CD14-positive monocyte (primary cell): Measurements from ENCODE around the gene FAM81A. TPM values are rescaled to one million over a fixed set of nuclear protein-coding genes. Genes with fewer than 3 reads are reported as not detected.

Source experiments
- DNase-seq, 3 donors: peaks; one replicate each; pipeline ENCODE4 v3.0.0-alpha.2; 2011 to 2022
- H2AFZ ChIP-seq: 2 replicates; pipeline ENCODE4 v1.6.0; 2012; ENCODE audit warnings: mild to moderate bottlenecking, low read depth, low read length, inconsistent platforms; ENCODE audit not compliant: insufficient read depth, poor library complexity, severe bottlenecking
- H3K27ac ChIP-seq, 2 donors: 1 replicate in 1 of 2; 2 replicates in 1 of 2; pipeline ENCODE4 v1.5.1; 2012 to 2013; ENCODE audit warnings: low read length in 2 of 2, control low read depth in 1 of 2, inconsistent platforms in 1 of 2, low read depth in 1 of 2, mild to moderate bottlenecking in 1 of 2
- H3K27me3 ChIP-seq, 2 donors: one replicate each; pipeline versions ENCODE4 v1.6.0 to v1.6.1; 2011 to 2013; ENCODE audit warnings: low read length in 2 of 2; ENCODE audit not compliant: control insufficient read depth in 2 of 2, insufficient read depth in 2 of 2
- H3K36me3 ChIP-seq, 2 donors: replicated peaks in 1 of 2; 1 replicate in 1 of 2; 2 replicates in 1 of 2; pipeline versions ENCODE4 v1.5.1 to v1.6.1; 2012 to 2013; ENCODE audit warnings: low read length in 2 of 2, control low read depth in 1 of 2, inconsistent platforms in 1 of 2, mild to moderate bottlenecking in 1 of 2; ENCODE audit not compliant: insufficient read depth in 2 of 2, control insufficient read depth in 1 of 2
- H3K4me1 ChIP-seq, 2 donors: 1 replicate in 1 of 2; 2 replicates in 1 of 2; pipeline versions ENCODE4 v1.5.1 to v1.6.1; 2012 to 2013; ENCODE audit warnings: low read length in 2 of 2, control low read depth in 1 of 2, inconsistent platforms in 1 of 2, mild to moderate bottlenecking in 1 of 2, moderate library complexity in 1 of 2; ENCODE audit not compliant: insufficient read depth in 2 of 2, control insufficient read depth in 1 of 2
- H3K4me2 ChIP-seq: replicated peaks from 2 replicates; pipeline ENCODE3; 2012; ENCODE audit warnings: low read length, moderate library complexity, mild to moderate bottlenecking; ENCODE audit not compliant: poor library complexity, severe bottlenecking; ENCODE audit errors: extremely low read depth
- H3K4me3 ChIP-seq, 3 experiments: fragments of 200-600 bp in 1 of 3; sonication (generic) in 1 of 3; replicated peaks in 1 of 3; 1 replicate in 2 of 3; 2 replicates in 1 of 3; pipeline ENCODE4 v1.5.1; 2011 to 2013; ENCODE audit warnings: low read length in 3 of 3, mild to moderate bottlenecking in 3 of 3, control low read depth in 2 of 3, low read depth in 2 of 3, inconsistent platforms in 1 of 3, moderate library complexity in 1 of 3
- H3K79me2 ChIP-seq: 2 replicates; pipeline ENCODE4 v1.6.0; 2012; ENCODE audit warnings: mild to moderate bottlenecking, control low read depth, inconsistent platforms, low read length, moderate library complexity; ENCODE audit not compliant: insufficient read depth
- H3K9ac ChIP-seq: 2 replicates; pipeline ENCODE4 v1.6.0; 2017; ENCODE audit warnings: low read length, mild to moderate bottlenecking; ENCODE audit not compliant: insufficient read depth, poor library complexity, severe bottlenecking
- H3K9me3 ChIP-seq, 2 donors: replicated peaks in 1 of 2; 1 replicate in 1 of 2; 2 replicates in 1 of 2; pipeline versions ENCODE4 v1.5.1 to v1.6.1; 2012 to 2013; ENCODE audit warnings: low read length in 2 of 2, control low read depth in 1 of 2; ENCODE audit not compliant: control insufficient read depth in 1 of 2, insufficient read depth in 1 of 2
- H4K20me1 ChIP-seq: 2 replicates; pipeline ENCODE4 v1.6.0; 2012; ENCODE audit warnings: mild to moderate bottlenecking, low read length, control low read depth, moderate library complexity; ENCODE audit not compliant: insufficient read depth
- H3K27ac Mint-ChIP-seq, 7 donors: one replicate each; pipeline ENCODE4 v1.8.0; 2020; ENCODE audit warnings: mild to moderate bottlenecking in 7 of 7, mixed read lengths in 7 of 7, moderate library complexity in 6 of 7, inconsistent platforms in 2 of 7
- H3K27me3 Mint-ChIP-seq, 3 donors: one replicate each; pipeline ENCODE4 v1.8.0; 2021 to 2022; ENCODE audit warnings: low read depth in 3 of 3, mild to moderate bottlenecking in 3 of 3, mixed read lengths in 3 of 3, moderate library complexity in 3 of 3, inconsistent platforms in 1 of 3
- H3K36me3 Mint-ChIP-seq, 2 donors: one replicate each; pipeline ENCODE4 v1.8.0; 2020; ENCODE audit warnings: mixed read lengths in 2 of 2, inconsistent platforms in 1 of 2, mild to moderate bottlenecking in 1 of 2
- H3K4me1 Mint-ChIP-seq: one replicate; pipeline ENCODE4 v1.8.0; 2020; ENCODE audit warnings: mild to moderate bottlenecking, mixed read lengths
- H3K4me3 Mint-ChIP-seq, 2 donors: one replicate each; pipeline ENCODE4 v1.8.0; 2020; ENCODE audit warnings: mild to moderate bottlenecking in 2 of 2, mixed read lengths in 2 of 2, moderate library complexity in 1 of 2
- H3K9me3 Mint-ChIP-seq, 7 donors: one replicate each; pipeline ENCODE4 v1.8.0; 2020 to 2022; ENCODE audit warnings: mixed read lengths in 7 of 7, mild to moderate bottlenecking in 6 of 7, moderate library complexity in 6 of 7, inconsistent platforms in 2 of 7
- CTCF ChIP-seq: fragments of 200-600 bp; IDR thresholded peaks from one replicate; pipeline ENCODE4 v1.8.0; 2022; ENCODE audit warnings: antibody characterized with exemption, mild to moderate bottlenecking
- WGBS: methylation state at CpG from one replicate; pipeline ENCODE4 v1.1.5; 2013; ENCODE audit warnings: missing lambda C conversion rate; ENCODE audit not compliant: insufficient coverage; 5-methylcytosine and 5-hydroxymethylcytosine counted together
- intact Hi-C, 2 donors: fragments of 100-400 bp; cut with micrococcal nuclease; formaldehyde crosslinking; loops; one replicate each; pipeline versions ENCODE4 v1.15.0 to v1.15.1; 2023
- polyA plus RNA-seq, 3 donors: library from polyadenylated mRNA; depleted of rRNA in 1 of 3; unstranded in 2 of 3; stranded (reverse) in 1 of 3; fragments of 300-500 nt in 2 of 3; fragments of >200 nt in 1 of 3; fragmentation: Illumina TruSeq in 2 of 3; gene quantifications; 1 replicate in 2 of 3; 2 replicates in 1 of 3; pipeline ENCODE4 v1.2.3, GENCODE V29; 2012 to 2021

FAM81A gene
- polyA plus RNA-seq, 3 donors = 0.40 to 0.66 TPM; not detected in 1

- Histone ChIP-seq H3K4me2 (peak overlapping the region; percentile 4), H3K4me1 (peaks cover 59 to 61% of the 10 kb centered on the region in 2 donors), H3K9ac (no peak overlapping the region), H3K4me3 (peak overlapping the region in 1 of 3 experiments; percentile 68), H3K27ac (peak overlapping the region; percentile 41 to 68), H3K79me2 (peaks cover 6% of the 10 kb centered on the region), H3K9me3 (no peaks in the 10 kb centered on the region), H2AFZ (no peak overlapping the region), H3K36me3 (no peaks in the 10 kb centered on the region), H3K27me3 (no peaks in the 10 kb centered on the region), H4K20me1 (no peaks in the 10 kb centered on the region)
- whole genome bisulfite sequencing = no CpG with 5 or more reads among the region's 1 CpG
- Mint-ChIP-seq H3K27ac (peak overlapping the region; percentile 63 to 94 (median 89)), H3K27me3 (peaks cover 0 to 1% (median 0%) of the 10 kb centered on the region in 3 donors), H3K36me3 (no peaks in the 10 kb centered on the region), H3K4me3 (peak overlapping the region in 1 of 2 donors; percentile 15), H3K9me3 (no peaks in the 10 kb centered on the region), H3K4me1 (peaks cover 60% of the 10 kb centered on the region)
- intact Hi-C loops = no loop called here
- DNase-seq = no peak
- TF ChIP-seq CTCF = no peak
Observed at GRCh38 chr15:59398220-59398619, 39.8 kb upstream of the FAM81A start.

GRCh38 chr15:59399465-59400102 lies 38.4 kb upstream of the FAM81A start:
- intact Hi-C loops = no loop called here
- H3K4me2 ChIP-seq = peak overlapping the region; percentile 71
- peaks cover 0 to 1% (median 0%) of the 10 kb centered on the region in 3 donors for H3K27me3 Mint-ChIP-seq
- peak overlapping the region in 2 of 3 experiments; percentile 18 to 68 for H3K4me3 ChIP-seq
- no peaks in the 10 kb centered on the region for H4K20me1 ChIP-seq
- no peaks in the 10 kb centered on the region for H3K36me3 Mint-ChIP-seq
- H3K9me3 Mint-ChIP-seq = no peaks in the 10 kb centered on the region
- H3K27ac ChIP-seq = peak overlapping the region; percentile 17 to 68
- peak overlapping the region; percentile 30 for H2AFZ ChIP-seq
- H3K4me1 Mint-ChIP-seq = peaks cover 70% of the 10 kb centered on the region
- peak; percentile 56 to 75 (median 75) for DNase-seq
- H3K4me1 ChIP-seq = peaks cover 64 to 68% of the 10 kb centered on the region in 2 donors
- no peak for TF ChIP-seq CTCF
- no peaks in the 10 kb centered on the region for H3K36me3 ChIP-seq
- no peaks in the 10 kb centered on the region for H3K9me3 ChIP-seq
- H3K79me2 ChIP-seq = peaks cover 14% of the 10 kb centered on the region
- peak overlapping the region; percentile 67 to 80 for H3K4me3 Mint-ChIP-seq
- 0% methylated on average over 2 of the region's 7 CpGs for WGBS
- no peaks in the 10 kb centered on the region for H3K27me3 ChIP-seq
- no peak overlapping the region for H3K9ac ChIP-seq
- H3K27ac Mint-ChIP-seq = peak overlapping the region; percentile 85 to 94 (median 91)
